H1 (cell line): Measurements from ENCODE around the gene ROBO2. TPM values are rescaled to one million over a fixed set of nuclear protein-coding genes. Genes with fewer than 3 reads are reported as not detected.

Source experiments
- CTCF ChIA-PET: fragments of 300-600 bp; sonication (Branson Sonifier 250); formaldehyde crosslinking; loops from one replicate; lab custom pipeline; 2021; ENCODE audit not compliant: partially characterized antibody; lab: Charles Lee
- POLR2A ChIA-PET: fragments of 300-600 bp; sonication (Branson Sonifier 250); formaldehyde crosslinking; loops from one replicate; lab custom pipeline; 2021; ENCODE audit warnings: inconsistent platforms; ENCODE audit not compliant: partially characterized antibody; lab: Charles Lee
- DNase-seq, 2 experiments: peaks; one replicate each; pipeline versions ENCODE4 v3.0.0 to v3.0.0-alpha.2; 2010 to 2022; ENCODE audit warnings: low spot score in 2 of 2, low read depth in 1 of 2, mixed read lengths in 1 of 2
- FAIRE-seq: peaks from 2 replicates; lab custom pipeline; 2011; peaks lifted over from hg19 to GRCh38; lab: Jason Lieb, UNC
- H2AFZ ChIP-seq: 2 replicates; pipeline ENCODE4 v1.8.1; 2012; ENCODE audit warnings: low read length, inconsistent platforms
- H2AK5ac ChIP-seq: 2 replicates; pipeline ENCODE4 v1.6.1; 2013; ENCODE audit warnings: low read depth, low read length
- H2BK120ac ChIP-seq: replicated peaks from 2 replicates; pipeline ENCODE3; 2013; ENCODE audit warnings: low read depth, low read length, inconsistent platforms
- H2BK12ac ChIP-seq: 2 replicates; pipeline ENCODE4 v1.6.1; 2013; ENCODE audit warnings: low read depth, low read length
- H2BK15ac ChIP-seq: 2 replicates; pipeline ENCODE4 v1.6.1; 2013; ENCODE audit warnings: low read length
- H2BK20ac ChIP-seq: 2 replicates; pipeline ENCODE4 v1.6.1; 2013; ENCODE audit warnings: low read length
- H2BK5ac ChIP-seq: 2 replicates; pipeline ENCODE4 v1.6.1; 2013; ENCODE audit warnings: low read depth, low read length
- H3K14ac ChIP-seq: 2 replicates; pipeline ENCODE4 v1.6.1; 2013; ENCODE audit warnings: inconsistent platforms; ENCODE audit not compliant: insufficient read length
- H3K18ac ChIP-seq: 2 replicates; pipeline ENCODE4 v1.6.1; 2013; ENCODE audit warnings: low read length; ENCODE audit errors: extremely low read depth
- H3K23ac ChIP-seq: 2 replicates; pipeline ENCODE4 v1.6.1; 2013; ENCODE audit warnings: inconsistent platforms; ENCODE audit not compliant: insufficient read length
- H3K23me2 ChIP-seq: 2 replicates; pipeline ENCODE4 v1.6.1; 2013; ENCODE audit warnings: low read depth, low read length
- H3K27ac ChIP-seq: 2 replicates; pipeline ENCODE4 v1.6.1; 2011; ENCODE audit warnings: low read depth, low read length, inconsistent platforms
- H3K27me3 ChIP-seq, 4 experiments: replicated peaks in 1 of 4; 1 replicate in 1 of 4; 2 replicates in 3 of 4; pipeline versions ENCODE4 v1.6.1 to v1.8.1; 2011 to 2013; ENCODE audit warnings: low read length in 3 of 4, mild to moderate bottlenecking in 3 of 4, inconsistent platforms in 2 of 4, mixed read lengths in 2 of 4, moderate library complexity in 1 of 4; ENCODE audit not compliant: control insufficient read depth in 3 of 4, insufficient read depth in 3 of 4; ENCODE audit errors: extremely low read depth in 1 of 4
- H3K36me3 ChIP-seq, 4 experiments: 2 replicates each; pipeline versions ENCODE4 v1.6.1 to v1.8.1; 2011 to 2013; ENCODE audit warnings: mild to moderate bottlenecking in 4 of 4, low read length in 3 of 4, moderate library complexity in 2 of 4, control low read depth in 1 of 4, inconsistent platforms in 1 of 4; ENCODE audit not compliant: insufficient read depth in 4 of 4, control insufficient read depth in 2 of 4
- H3K4ac ChIP-seq: replicated peaks from 2 replicates; pipeline ENCODE3; 2013; ENCODE audit warnings: low read length, low read depth, mixed read lengths, inconsistent platforms; ENCODE audit not compliant: insufficient read length
- H3K4me1 ChIP-seq, 4 experiments: replicated peaks in 1 of 4; 1 replicate in 1 of 4; 2 replicates in 3 of 4; pipeline versions ENCODE4 v1.6.1 to v1.8.1; 2011 to 2013; ENCODE audit warnings: low read length in 3 of 4, inconsistent platforms in 2 of 4, mixed read lengths in 1 of 4; ENCODE audit not compliant: insufficient read depth in 4 of 4, control insufficient read depth in 3 of 4
- H3K4me2 ChIP-seq, 2 experiments: 2 replicates each; pipeline versions ENCODE4 v1.6.1 to v1.8.1; 2011 to 2013; ENCODE audit warnings: low read depth in 2 of 2, low read length in 2 of 2, control low read depth in 1 of 2, inconsistent platforms in 1 of 2, mild to moderate bottlenecking in 1 of 2; ENCODE audit not compliant: insufficient read depth in 1 of 2
- H3K4me3 ChIP-seq, 4 experiments: fragments of 200-600, 300-600 bp in 1 of 4; sonication (generic), shearing (Covaris generic), sonication (Bioruptor Twin) in 1 of 4; 2 replicates each; pipeline versions ENCODE4 v1.5.1 to v1.8.1; 2011 to 2016; ENCODE audit warnings: low read length in 4 of 4, low read depth in 3 of 4, control low read depth in 2 of 4, inconsistent platforms in 2 of 4, mild to moderate bottlenecking in 2 of 4, mixed read lengths in 1 of 4, moderate library complexity in 1 of 4; ENCODE audit not compliant: insufficient read depth in 2 of 4; ENCODE audit errors: extremely low read depth in 1 of 4
- H3K56ac ChIP-seq: replicated peaks from 2 replicates; pipeline ENCODE3; 2013; ENCODE audit warnings: low read depth, mild to moderate bottlenecking, mixed read lengths, low read length, inconsistent platforms; ENCODE audit not compliant: insufficient read length
- H3K79me1 ChIP-seq: 2 replicates; pipeline ENCODE4 v1.6.1; 2013; ENCODE audit warnings: low read depth, low read length, control low read depth
- H3K79me2 ChIP-seq, 2 experiments: 2 replicates each; pipeline versions ENCODE4 v1.6.1 to v1.8.1; 2012 to 2013; ENCODE audit warnings: low read length in 2 of 2, mild to moderate bottlenecking in 2 of 2, inconsistent platforms in 1 of 2; ENCODE audit not compliant: insufficient read depth in 2 of 2, control insufficient read depth in 1 of 2
- H3K9ac ChIP-seq, 4 experiments: replicated peaks in 1 of 4; 1 replicate in 1 of 4; 2 replicates in 3 of 4; pipeline versions ENCODE4 v1.6.1 to v1.8.1; 2011 to 2013; ENCODE audit warnings: low read depth in 3 of 4, low read length in 3 of 4, control low read depth in 2 of 4, mild to moderate bottlenecking in 2 of 4, moderate library complexity in 2 of 4, inconsistent platforms in 1 of 4; ENCODE audit errors: extremely low read depth in 1 of 4
- H3K9me3 ChIP-seq, 2 experiments: 2 replicates each; pipeline versions ENCODE4 v1.6.1 to v1.8.1; 2012 to 2013; ENCODE audit warnings: mild to moderate bottlenecking in 2 of 2, moderate library complexity in 2 of 2, control low read depth in 1 of 2, inconsistent platforms in 1 of 2, low read depth in 1 of 2, low read length in 1 of 2, mixed read lengths in 1 of 2; ENCODE audit not compliant: insufficient read depth in 2 of 2
- H4K20me1 ChIP-seq, 2 experiments: replicated peaks in 1 of 2; 2 replicates each; pipeline versions ENCODE3 to v1.8.1; 2011 to 2013; ENCODE audit warnings: inconsistent platforms in 2 of 2, low read length in 2 of 2, mild to moderate bottlenecking in 1 of 2; ENCODE audit not compliant: insufficient read depth in 2 of 2, control insufficient read depth in 1 of 2
- H4K5ac ChIP-seq: 2 replicates; pipeline ENCODE4 v1.6.1; 2013; ENCODE audit warnings: low read length, low read depth, mixed read lengths, inconsistent platforms; ENCODE audit not compliant: insufficient read length
- H4K8ac ChIP-seq: 2 replicates; pipeline ENCODE4 v1.8.0; 2013; ENCODE audit warnings: mild to moderate bottlenecking, moderate library complexity, low read length, inconsistent platforms; ENCODE audit not compliant: insufficient read depth; ENCODE audit errors: extremely low read depth
- H4K91ac ChIP-seq: replicated peaks from 2 replicates; pipeline ENCODE3; 2013; ENCODE audit warnings: low read length, mixed read lengths, inconsistent platforms; ENCODE audit not compliant: insufficient read length
- ATF3 ChIP-seq: IDR thresholded peaks from 2 replicates; pipeline ENCODE4 v1.6.1; 2011; ENCODE audit warnings: low read depth, mild to moderate bottlenecking, low read length; ENCODE audit not compliant: insufficient read depth
- BRCA1 ChIP-seq: IDR thresholded peaks from 2 replicates; pipeline ENCODE4 v1.6.1; 2012; ENCODE audit warnings: low read depth, low read length, improper control_type of control experiment
- CHD1 ChIP-seq: IDR thresholded peaks from 2 replicates; pipeline ENCODE4 v1.6.1; 2012; ENCODE audit warnings: low read depth, low read length, improper control_type of control experiment
- HDAC6 ChIP-seq: IDR thresholded peaks from one replicate; pipeline ENCODE4 v1.7.1; 2012; ENCODE audit warnings: low read depth, mild to moderate bottlenecking, inconsistent platforms, low read length, moderate library complexity
- RAD21 ChIP-seq, 2 experiments: IDR thresholded peaks in 1 of 2; conservative IDR thresholded peaks in 1 of 2; 2 replicates each; pipeline ENCODE4 v1.6.1; 2011; ENCODE audit warnings: low read depth in 2 of 2, low read length in 2 of 2, improper control_type of control experiment in 1 of 2, inconsistent platforms in 1 of 2, mild to moderate bottlenecking in 1 of 2, moderate library complexity in 1 of 2
- SIN3A ChIP-seq, 2 experiments: IDR thresholded peaks in 1 of 2; conservative IDR thresholded peaks in 1 of 2; 2 replicates each; pipeline ENCODE4 v1.6.1; 2011 to 2012; ENCODE audit warnings: low read length in 2 of 2, improper control_type of control experiment in 1 of 2, low read depth in 1 of 2, mild to moderate bottlenecking in 1 of 2
- TEAD4 ChIP-seq: IDR thresholded peaks from 2 replicates; pipeline ENCODE4 v1.6.1; 2012; ENCODE audit warnings: low read depth, low read length, inconsistent platforms, mixed read lengths
- YY1 ChIP-seq: IDR thresholded peaks from 2 replicates; pipeline ENCODE4 v1.6.1; 2011; ENCODE audit warnings: low read depth, mild to moderate bottlenecking, low read length
- WGBS, 2 experiments: shearing (Covaris generic) in 1 of 2; methylation state at CpG; one replicate each; pipeline versions ENCODE4 v1.1.6 to v1.1.7; 2013 to 2015; ENCODE audit warnings: low lambda C conversion rate in 2 of 2, mixed read lengths in 2 of 2, inconsistent platforms in 1 of 2, low coverage in 1 of 2, missing lambda C conversion rate in 1 of 2; ENCODE audit not compliant: insufficient replicate concordance in 2 of 2, insufficient coverage in 1 of 2, insufficient read length in 1 of 2; ENCODE audit errors: extremely low coverage in 1 of 2, missing lambda C conversion rate in 1 of 2; 5-methylcytosine and 5-hydroxymethylcytosine counted together
- polyA plus RNA-seq, 7 experiments: library from polyadenylated mRNA; depleted of rRNA in 3 of 7; stranded (reverse) in 5 of 7; unstranded in 2 of 7; fragments of >200 nt in 5 of 7; fragments of 200-250 nt in 2 of 7; gene quantifications; 1 replicate in 5 of 7; 2 replicates in 1 of 7; 4 replicates in 1 of 7; pipeline versions ENCODE4 v1.2.1 to v1.2.3, GENCODE V29; 2011 to 2013; ENCODE audit warnings: missing spikeins in 2 of 7, mixed read lengths in 2 of 7
- total RNA-seq: library from RNA; stranded (reverse); fragmentation: NEBNext Ultra II Directional; extraction: Animal tissue kit (Norgen Biotek cat#: 25700); gene quantifications from 2 replicates; pipeline ENCODE4 v1.2.1, GENCODE V29; 2021

Gene ROBO2
- total and polyA plus RNA-seq, 2 of the 8 experiments (the other 6 are each of a cell fraction or from before 2014, with no cell fraction given) = 1.5 to 2.9 TPM

- H2AFZ ChIP-seq = no peak overlapping the region
- no peak overlapping the region for H4K8ac ChIP-seq
- H3K14ac ChIP-seq = no peak overlapping the region
- no peak overlapping the region for H2BK5ac ChIP-seq
- H3K27ac ChIP-seq = no peak overlapping the region
- no peak overlapping the region for H4K5ac ChIP-seq
- H3K4me2 ChIP-seq = no peak overlapping the region
- WGBS, 2 experiments = 96% methylated on average over 2 of the region's 2 CpGs; no CpG with 5 or more reads in 1 of the 2 experiments
- H3K9ac ChIP-seq = no peak overlapping the region
- H2BK20ac ChIP-seq = no peak overlapping the region
- no peaks in the 10 kb centered on the region for H3K36me3 ChIP-seq
- no peak overlapping the region for H3K18ac ChIP-seq
- H3K79me1 ChIP-seq = no peaks in the 10 kb centered on the region
- H2BK120ac ChIP-seq = no peak overlapping the region
- ChIA-PET CTCF (interaction anchor here (1.2 to 1.4 kb wide), 2 partner anchors 10 kb away, joined by 3 read pairs; no protein-coding TSS in a partner anchor), POLR2A (no interaction called here)
- no peaks in the 10 kb centered on the region for H4K20me1 ChIP-seq
- DNase-seq (no peak), FAIRE-seq (no peak)
- H3K56ac ChIP-seq = no peak overlapping the region
- H2BK15ac ChIP-seq = no peak overlapping the region
- H3K4me3 ChIP-seq = no peak overlapping the region
- no peaks in the 10 kb centered on the region for H3K9me3 ChIP-seq
- H3K23ac ChIP-seq = no peak overlapping the region
- no peak overlapping the region for H2AK5ac ChIP-seq
- H3K4ac ChIP-seq = no peak overlapping the region
- H3K27me3 ChIP-seq = no peaks in the 10 kb centered on the region
- no peaks in the 10 kb centered on the region for H3K4me1 ChIP-seq
- no peaks in the 10 kb centered on the region for H3K79me2 ChIP-seq
- H4K91ac ChIP-seq = no peak overlapping the region
- H2BK12ac ChIP-seq = no peak overlapping the region
- TF ChIP-seq TEAD4 = no peak
- no peak for TF ChIP-seq SIN3A (conservative IDR thresholded peaks at IDR 0.05 in 1 of 2, IDR thresholded peaks at IDR 0.05 in 1 of 2; ENCODE audit: low read depth in 1 of 2, low read length in 2 of 2)
- no peak for TF ChIP-seq CHD1
- TF ChIP-seq RAD21 (IDR thresholded peaks at IDR 0.05 in 1 of 2, conservative IDR thresholded peaks at IDR 0.05 in 1 of 2; ENCODE audit: low read depth in 2 of 2, low read length in 2 of 2) = no peak
- TF ChIP-seq BRCA1 = no peak
- TF ChIP-seq ATF3 = no peak
- no peak for TF ChIP-seq YY1
- TF ChIP-seq HDAC6 = no peak
- H3K23me2 ChIP-seq = no peaks in the 10 kb centered on the region
Observed at GRCh38 chr3:77232557-77232956, 192.7 kb downstream of the ROBO2 start.
